CD4-positive, alpha-beta T cell (primary cell): ENCODE data around the gene ARID1B. TPM values are rescaled to one million over a fixed set of nuclear protein-coding genes. Genes with fewer than 3 reads are reported as not detected.

Experiments
- ATAC-seq: fragments of 200-7000 bp; cut with Tn5 transposase; one replicate; pipeline ENCODE4 v1.10.0; 2022; ENCODE audit warnings: mild to moderate bottlenecking; ENCODE audit not compliant: poor library complexity
- CTCF ChIA-PET: fragments of 350-600 bp; sonication (Branson Sonifier 250); formaldehyde crosslinking; loops from one replicate; lab custom pipeline; 2021; ENCODE audit warnings: antibody characterized with exemption, inconsistent platforms; lab: Charles Lee
- POLR2A ChIA-PET: fragments of 350-600 bp; sonication (Branson Sonifier 250); formaldehyde crosslinking; loops from one replicate; lab custom pipeline; 2021; ENCODE audit warnings: antibody characterized with exemption, inconsistent platforms; lab: Charles Lee
- DNase-seq, 14 experiments: peaks; one replicate each; pipeline ENCODE4 v3.0.0-alpha.2; 2013 to 2020; ENCODE audit warnings: mixed read lengths in 2 of 14
- H3K27ac ChIP-seq, 2 donors: one replicate each; pipeline versions ENCODE4 v1.5.1 to v1.7.0; 2013; ENCODE audit warnings: low read length in 2 of 2, low read depth in 1 of 2, mild to moderate bottlenecking in 1 of 2
- H3K27me3 ChIP-seq, 2 experiments: 1 replicate in 1 of 2; 2 replicates in 1 of 2; pipeline versions ENCODE4 v1.6.1 to v1.7.0; 2013; ENCODE audit warnings: low read length in 2 of 2, control low read depth in 1 of 2, mild to moderate bottlenecking in 1 of 2, moderate library complexity in 1 of 2; ENCODE audit not compliant: insufficient read depth in 2 of 2, control insufficient read depth in 1 of 2
- H3K36me3 ChIP-seq: one replicate; pipeline ENCODE4 v1.6.1; 2013; ENCODE audit warnings: low read length, control low read depth; ENCODE audit not compliant: insufficient read depth
- H3K4me1 ChIP-seq: one replicate; pipeline ENCODE4 v1.6.1; 2013; ENCODE audit warnings: low read length, control low read depth; ENCODE audit not compliant: insufficient read depth
- H3K4me3 ChIP-seq: one replicate; pipeline ENCODE4 v1.5.1; 2013; ENCODE audit warnings: mild to moderate bottlenecking, low read length, moderate library complexity
- H3K9me3 ChIP-seq, 2 experiments: 1 replicate in 1 of 2; 2 replicates in 1 of 2; pipeline versions ENCODE4 v1.6.1 to v1.7.0; 2013; ENCODE audit warnings: low read length in 2 of 2, mild to moderate bottlenecking in 2 of 2, control low read depth in 1 of 2, moderate library complexity in 1 of 2; ENCODE audit not compliant: control insufficient read depth in 1 of 2, insufficient read depth in 1 of 2
- H3K27ac Mint-ChIP-seq: one replicate; pipeline ENCODE4 v1.8.0; 2020; ENCODE audit warnings: mixed read lengths
- H3K27me3 Mint-ChIP-seq: one replicate; pipeline ENCODE4 v1.8.0; 2021; ENCODE audit warnings: mixed read lengths
- H3K36me3 Mint-ChIP-seq: one replicate; pipeline ENCODE4 v1.8.0; 2021; ENCODE audit warnings: low read depth, mixed read lengths
- H3K4me1 Mint-ChIP-seq: one replicate; pipeline ENCODE4 v1.8.0; 2021; ENCODE audit warnings: low read depth, mixed read lengths
- H3K4me3 Mint-ChIP-seq: one replicate; pipeline ENCODE4 v1.8.0; 2020; ENCODE audit warnings: mild to moderate bottlenecking, mixed read lengths
- H3K9me3 Mint-ChIP-seq: one replicate; pipeline ENCODE4 v1.8.0; 2020; ENCODE audit warnings: mixed read lengths
- intact Hi-C, 2 experiments: fragments of 100-400 bp; cut with DNase I in 1 of 2; cut with micrococcal nuclease in 1 of 2; formaldehyde crosslinking; loops; one replicate each; pipeline versions ENCODE4 v1.15.1 to v1.9.0; 2023 to 2025; cut with DNase I, micrococcal nuclease
- total RNA-seq, 174 experiments: library from RNA in 2 of 174; stranded (reverse) in 2 of 174; gene quantifications; one replicate each; pipeline ENCODE4 v1.2.3 and lab custom pipeline; 2021 to 2026
- TF ChIP-seq, protein P1 (sequence below): fragments of 200-600 bp; IDR thresholded peaks from one replicate; pipeline ENCODE4 v1.8.0; 2022; ENCODE audit warnings: antibody characterized with exemption, mild to moderate bottlenecking

The ARID1B gene
- total RNA-seq, 2 experiments from 2014 or later: 120 to 125 TPM

DNA sequence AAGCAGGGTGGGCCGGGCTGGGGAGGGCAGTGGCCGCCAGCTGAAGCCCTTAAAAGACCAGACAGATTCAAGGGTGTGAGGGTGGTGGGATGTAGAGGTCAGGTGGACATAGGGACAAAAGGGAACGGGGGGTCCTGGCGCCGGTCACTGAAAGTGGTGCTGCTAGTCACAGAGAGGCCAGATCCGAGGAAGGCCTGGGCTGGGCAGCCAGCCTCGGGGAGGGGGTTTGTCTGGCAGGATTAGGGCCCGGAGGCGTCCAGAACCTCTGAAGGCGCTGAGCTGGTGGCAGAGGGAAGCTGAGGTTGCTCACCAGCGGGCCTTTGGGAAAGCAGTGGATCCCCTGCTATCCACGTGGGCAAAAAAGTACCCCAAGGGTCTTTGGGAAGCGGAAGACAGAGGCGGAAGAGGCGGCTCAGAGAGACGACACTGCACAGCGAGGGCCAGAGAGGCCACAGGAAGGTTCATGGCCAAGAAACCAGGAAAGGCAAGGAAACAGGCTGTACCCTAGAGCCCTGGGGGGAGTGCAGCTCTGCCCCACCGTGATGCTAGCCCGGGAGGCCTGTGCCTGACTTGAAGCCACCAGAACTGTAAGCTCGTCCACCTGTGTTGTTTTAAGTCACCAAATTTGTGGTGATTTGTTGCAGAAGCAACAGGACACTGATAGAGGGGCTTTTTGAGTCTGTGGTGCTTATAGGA lies 440.2 kb downstream of the ARID1B start:
- H3K4me3 ChIP-seq: no peak overlapping the region
- H3K4me1 ChIP-seq: peaks cover 19% of the 10 kb centered on the region
- H3K27me3 ChIP-seq: no peaks in the 10 kb centered on the region
- ChIA-PET POLR2A (no interaction called here), CTCF (interaction anchor here (1.2 kb wide), 1 partner anchor 18 kb away, joined by 4 read pairs; no protein-coding TSS in a partner anchor)
- H3K36me3 Mint-ChIP-seq: no peaks in the 10 kb centered on the region
- no peak for ATAC-seq
- H3K27ac Mint-ChIP-seq: no peak overlapping the region
- H3K27me3 Mint-ChIP-seq: no peaks in the 10 kb centered on the region
- no peaks in the 10 kb centered on the region for H3K9me3 Mint-ChIP-seq
- TF ChIP-seq, protein P1, sequence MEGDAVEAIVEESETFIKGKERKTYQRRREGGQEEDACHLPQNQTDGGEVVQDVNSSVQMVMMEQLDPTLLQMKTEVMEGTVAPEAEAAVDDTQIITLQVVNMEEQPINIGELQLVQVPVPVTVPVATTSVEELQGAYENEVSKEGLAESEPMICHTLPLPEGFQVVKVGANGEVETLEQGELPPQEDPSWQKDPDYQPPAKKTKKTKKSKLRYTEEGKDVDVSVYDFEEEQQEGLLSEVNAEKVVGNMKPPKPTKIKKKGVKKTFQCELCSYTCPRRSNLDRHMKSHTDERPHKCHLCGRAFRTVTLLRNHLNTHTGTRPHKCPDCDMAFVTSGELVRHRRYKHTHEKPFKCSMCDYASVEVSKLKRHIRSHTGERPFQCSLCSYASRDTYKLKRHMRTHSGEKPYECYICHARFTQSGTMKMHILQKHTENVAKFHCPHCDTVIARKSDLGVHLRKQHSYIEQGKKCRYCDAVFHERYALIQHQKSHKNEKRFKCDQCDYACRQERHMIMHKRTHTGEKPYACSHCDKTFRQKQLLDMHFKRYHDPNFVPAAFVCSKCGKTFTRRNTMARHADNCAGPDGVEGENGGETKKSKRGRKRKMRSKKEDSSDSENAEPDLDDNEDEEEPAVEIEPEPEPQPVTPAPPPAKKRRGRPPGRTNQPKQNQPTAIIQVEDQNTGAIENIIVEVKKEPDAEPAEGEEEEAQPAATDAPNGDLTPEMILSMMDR: no peak
- DNase-seq: no peak
- H3K4me1 Mint-ChIP-seq: peaks cover 15% of the 10 kb centered on the region
- H3K36me3 ChIP-seq: no peaks in the 10 kb centered on the region
- H3K27ac ChIP-seq: no peak overlapping the region
- no peak overlapping the region for H3K4me3 Mint-ChIP-seq
- intact Hi-C loops: no loop called here
- no peaks in the 10 kb centered on the region for H3K9me3 ChIP-seq

DNA sequence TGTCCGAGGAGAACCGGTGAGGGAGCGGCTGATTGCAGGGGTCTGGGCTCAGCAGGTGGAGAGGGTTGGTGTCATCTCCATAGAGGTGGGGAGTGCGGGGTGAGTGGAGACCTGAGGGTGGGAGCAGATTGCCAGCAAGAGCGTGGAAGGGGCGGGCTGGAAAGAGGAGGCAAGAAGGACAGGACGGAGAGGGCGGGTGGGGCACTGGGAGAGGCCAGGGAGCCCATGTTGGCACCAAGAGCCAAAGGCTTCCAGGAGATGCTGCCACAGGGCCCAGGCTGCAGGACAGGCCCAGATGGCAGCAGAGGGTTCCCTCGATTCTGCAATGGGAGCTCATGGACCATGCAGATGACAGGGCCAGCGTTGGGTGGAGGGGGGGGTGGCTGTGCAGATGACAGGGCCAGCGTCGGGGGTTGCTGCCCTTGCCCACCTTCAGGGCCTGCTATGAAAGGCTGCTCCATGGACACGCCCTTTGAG lies 440.8 kb downstream of the ARID1B start:
- Histone ChIP-seq H3K36me3 (no peaks in the 10 kb centered on the region), H3K27ac (no peak overlapping the region), H3K4me1 (peaks cover 25% of the 10 kb centered on the region), H3K27me3 (no peaks in the 10 kb centered on the region), H3K9me3 (no peaks in the 10 kb centered on the region), H3K4me3 (no peak overlapping the region)
- Mint-ChIP-seq H3K9me3 (no peaks in the 10 kb centered on the region), H3K4me3 (no peak overlapping the region), H3K4me1 (peaks cover 21% of the 10 kb centered on the region), H3K27ac (no peak overlapping the region), H3K27me3 (no peaks in the 10 kb centered on the region), H3K36me3 (no peaks in the 10 kb centered on the region)
- ChIA-PET CTCF (interaction anchor here (1.2 kb wide), 1 partner anchor 17 kb away, joined by 4 read pairs; no protein-coding TSS in a partner anchor), POLR2A (no interaction called here)
- no peak for DNase-seq
- intact Hi-C loops: no loop called here
- ATAC-seq: no peak
- TF ChIP-seq, protein P1: no peak

DNA sequence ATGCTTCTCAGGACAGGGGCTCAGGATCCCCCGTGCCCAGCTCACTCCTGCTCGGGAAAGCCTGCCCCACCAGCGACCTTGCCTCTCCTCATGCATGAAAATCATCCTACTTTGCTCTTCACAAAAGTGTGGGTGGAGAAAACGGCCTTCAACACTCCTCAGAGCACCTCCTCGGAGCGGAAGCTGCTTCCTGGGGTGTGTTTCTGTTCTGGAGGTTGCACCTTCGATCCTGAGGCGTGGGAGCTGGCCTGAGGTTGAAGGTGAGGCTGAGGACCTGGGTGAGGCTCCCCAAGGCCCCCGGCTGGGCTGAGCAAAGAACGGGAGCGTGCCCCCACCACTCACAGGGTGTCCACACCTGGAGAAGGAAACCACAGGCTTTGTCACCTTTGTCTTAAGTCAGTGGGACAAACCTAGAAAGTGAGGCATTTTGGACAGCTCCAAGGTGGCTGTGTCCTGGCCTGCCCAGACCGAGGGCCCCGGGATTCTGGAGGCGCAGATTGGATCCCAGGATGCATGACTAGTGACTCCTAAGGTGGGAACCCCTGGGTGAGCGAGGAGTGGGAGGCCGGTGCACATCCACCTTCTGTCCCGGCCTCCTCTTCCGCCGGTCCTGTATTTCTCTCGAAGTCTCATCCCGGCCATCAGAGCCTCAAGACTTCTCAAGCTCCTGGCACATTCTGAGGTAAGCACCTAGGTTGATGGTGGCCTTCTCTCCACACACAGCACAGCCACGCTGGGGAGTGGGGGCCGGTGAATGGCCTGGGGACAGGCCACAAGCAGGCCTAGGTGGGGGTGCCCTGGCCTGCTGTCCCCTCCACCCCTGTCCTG lies 441.4 kb downstream of the ARID1B start:
- Mint-ChIP-seq H3K27ac (no peak overlapping the region), H3K27me3 (no peaks in the 10 kb centered on the region), H3K4me1 (peaks cover 27% of the 10 kb centered on the region), H3K4me3 (no peak overlapping the region), H3K36me3 (no peaks in the 10 kb centered on the region), H3K9me3 (no peaks in the 10 kb centered on the region)
- TF ChIP-seq, protein P1: no peak
- Histone ChIP-seq H3K36me3 (no peaks in the 10 kb centered on the region), H3K4me1 (peaks cover 31% of the 10 kb centered on the region), H3K27ac (no peak overlapping the region), H3K27me3 (no peaks in the 10 kb centered on the region), H3K4me3 (no peak overlapping the region), H3K9me3 (no peaks in the 10 kb centered on the region)
- ChIA-PET POLR2A (interaction anchor here (2.7 kb wide), 1 partner anchor 17 kb away, joined by 9 read pairs; no protein-coding TSS in a partner anchor), CTCF (interaction anchor here (1.2 kb wide), 1 partner anchor 17 kb away, joined by 4 read pairs; no protein-coding TSS in a partner anchor)
- intact Hi-C loops: no loop called here
- no peak for ATAC-seq
- no peak for DNase-seq
